ENCODE results near the gene PTRH1. TPM values are rescaled to one million over a fixed set of nuclear protein-coding genes. Genes with fewer than 3 reads are reported as not detected.

The PTRH1 gene
- total and polyA plus RNA-seq, 7 experiments from 2014 or later = 7.8 to 28.7 (median 9.4) TPM

GRCh38 chr9:127711831-127712274 lies 3.6 kb downstream of the PTRH1 start:
- H3K27ac Mint-ChIP-seq = no peak overlapping the region
- Histone ChIP-seq H3K27me3 (ENCODE audit: control insufficient read depth in 2 of 2, insufficient read depth in 2 of 2, low read length in 2 of 2) (no peaks in the 10 kb centered on the region), H3K4me3 (ENCODE audit: low read length) (no peak overlapping the region), H3K9me3 (ENCODE audit: control insufficient read depth in 2 of 3, low read length in 3 of 3) (peaks cover 0 to 4% (median 0%) of the 10 kb centered on the region in 3 experiments), H3K4me1 (ENCODE audit: control insufficient read depth in 2 of 2, insufficient read depth in 2 of 2, low read length in 2 of 2) (peaks cover 14 to 22% of the 10 kb centered on the region in 2 donors), H3K27ac (ENCODE audit: low read depth, low read length) (no peak overlapping the region), H3K36me3 (ENCODE audit: control insufficient read depth in 2 of 3, insufficient read depth in 3 of 3, low read length in 3 of 3) (peaks cover 0 to 5% (median 0%) of the 10 kb centered on the region in 3 experiments)
- CTCF ChIA-PET = interaction anchor here (1.0 kb wide), 1 partner anchor 23 kb away, joined by 4 read pairs; the partner anchor contains the start of gene TOR2A
- H3K4me1 Mint-ChIP-seq = peaks cover 20 to 48% (median 29%) of the 10 kb centered on the region in 7 donors
- ATAC-seq (no peak), DNase-seq (no peak)
- H3K36me3 Mint-ChIP-seq = peaks cover 0 to 7% (median 0%) of the 10 kb centered on the region in 5 donors
- no peaks in the 10 kb centered on the region for H3K27me3 Mint-ChIP-seq
- H3K9me3 Mint-ChIP-seq = peaks cover 0 to 2% (median 0%) of the 10 kb centered on the region in 11 donors
- intact Hi-C loops (cut with micrococcal nuclease) = no loop called here
- peak overlapping the region in 2 of 10 donors; percentile 9 to 47 for H3K4me3 Mint-ChIP-seq
- POLR2A ChIA-PET = no interaction called here

- POLR2A ChIA-PET = no interaction called here
Observed at GRCh38 chr9:127711226-127711701, 4.2 kb downstream of the PTRH1 start.

GRCh38 chr9:127710204-127710783 lies 5.2 kb downstream of the PTRH1 start:
- H3K4me1 ChIP-seq (ENCODE audit: control insufficient read depth in 2 of 2, insufficient read depth in 2 of 2, low read length in 2 of 2) = peaks cover 9 to 15% of the 10 kb centered on the region in 2 donors
- DNase-seq (no peak), ATAC-seq (no peak)
- intact Hi-C loops (cut with micrococcal nuclease) = no loop called here
- POLR2A ChIA-PET = interaction anchor here (0.8 kb wide), 1 partner anchor 13 kb away, joined by 4 read pairs; no protein-coding TSS in a partner anchor
- H3K36me3 ChIP-seq (ENCODE audit: control insufficient read depth in 2 of 3, insufficient read depth in 3 of 3, low read length in 3 of 3) = peaks cover 0 to 2% (median 0%) of the 10 kb centered on the region in 3 experiments
- peaks cover 0 to 2% (median 0%) of the 10 kb centered on the region in 11 donors for H3K9me3 Mint-ChIP-seq
- H3K9me3 ChIP-seq (ENCODE audit: control insufficient read depth in 2 of 3, low read length in 3 of 3) = peaks cover 0 to 4% (median 0%) of the 10 kb centered on the region in 3 experiments
- no peaks in the 10 kb centered on the region for H3K27me3 Mint-ChIP-seq
- peaks cover 16 to 39% (median 25%) of the 10 kb centered on the region in 7 donors for H3K4me1 Mint-ChIP-seq
- H3K4me3 ChIP-seq (ENCODE audit: low read length) = no peak overlapping the region
- H3K4me3 Mint-ChIP-seq = peak overlapping the region in 2 of 10 donors; percentile 24 to 43
- peaks cover 0 to 7% (median 0%) of the 10 kb centered on the region in 5 donors for H3K36me3 Mint-ChIP-seq
- H3K27me3 ChIP-seq (ENCODE audit: control insufficient read depth in 2 of 2, insufficient read depth in 2 of 2, low read length in 2 of 2) = no peaks in the 10 kb centered on the region
- no peak overlapping the region for H3K27ac ChIP-seq (ENCODE audit: low read depth, low read length)
- CTCF ChIA-PET = no interaction called here
- no peak overlapping the region for H3K27ac Mint-ChIP-seq

More at GRCh38 chr9:127711226-127711701, 4.2 kb downstream of the PTRH1 start:
- Mint-ChIP-seq H3K9me3 (peaks cover 0 to 2% (median 0%) of the 10 kb centered on the region in 11 donors), H3K36me3 (peaks cover 0 to 7% (median 0%) of the 10 kb centered on the region in 5 donors), H3K27ac (peak overlapping the region in 1 of 9 donors; percentile 59), H3K4me3 (peak overlapping the region in 5 of 10 donors; percentile 6 to 43 (median 14)), H3K27me3 (no peaks in the 10 kb centered on the region), H3K4me1 (peaks cover 22 to 48% (median 30%) of the 10 kb centered on the region in 7 donors)
- Histone ChIP-seq H3K27me3 (ENCODE audit: control insufficient read depth in 2 of 2, insufficient read depth in 2 of 2, low read length in 2 of 2) (no peaks in the 10 kb centered on the region), H3K36me3 (ENCODE audit: control insufficient read depth in 2 of 3, insufficient read depth in 3 of 3, low read length in 3 of 3) (peaks cover 0 to 5% (median 0%) of the 10 kb centered on the region in 3 experiments), H3K4me1 (ENCODE audit: control insufficient read depth in 2 of 2, insufficient read depth in 2 of 2, low read length in 2 of 2) (peaks cover 13 to 20% of the 10 kb centered on the region in 2 donors), H3K9me3 (ENCODE audit: control insufficient read depth in 2 of 3, low read length in 3 of 3) (peaks cover 0 to 4% (median 0%) of the 10 kb centered on the region in 3 experiments), H3K27ac (ENCODE audit: low read depth, low read length) (no peak overlapping the region), H3K4me3 (ENCODE audit: low read length) (no peak overlapping the region)
- CTCF ChIA-PET = interaction anchor here (1.0 kb wide), 1 partner anchor 23 kb away, joined by 4 read pairs; the partner anchor contains the start of gene TOR2A
- no peak for DNase-seq
- intact Hi-C loops (cut with micrococcal nuclease) = no loop called here
- no peak for ATAC-seq

- no peaks in the 10 kb centered on the region for H3K27me3 Mint-ChIP-seq
- POLR2A ChIA-PET = interaction anchor here (1.2 kb wide), 1 partner anchor 88 kb away, joined by 6 read pairs; no protein-coding TSS in a partner anchor
- Histone ChIP-seq H3K9me3 (ENCODE audit: control insufficient read depth in 2 of 3, low read length in 3 of 3) (peaks cover 0 to 4% (median 0%) of the 10 kb centered on the region in 3 experiments), H3K4me3 (ENCODE audit: low read length) (no peak overlapping the region), H3K36me3 (ENCODE audit: control insufficient read depth in 2 of 3, insufficient read depth in 3 of 3, low read length in 3 of 3) (no peaks in the 10 kb centered on the region), H3K4me1 (ENCODE audit: control insufficient read depth in 2 of 2, insufficient read depth in 2 of 2, low read length in 2 of 2) (peaks cover 3 to 15% of the 10 kb centered on the region in 2 donors), H3K27me3 (ENCODE audit: control insufficient read depth in 2 of 2, insufficient read depth in 2 of 2, low read length in 2 of 2) (no peaks in the 10 kb centered on the region), H3K27ac (ENCODE audit: low read depth, low read length) (no peak overlapping the region)
- no peak overlapping the region for H3K4me3 Mint-ChIP-seq
- peak overlapping the region in 1 of 9 donors; percentile 57 for H3K27ac Mint-ChIP-seq
- intact Hi-C loops (cut with micrococcal nuclease) = no loop called here
- H3K36me3 Mint-ChIP-seq = peaks cover 0 to 7% (median 0%) of the 10 kb centered on the region in 5 donors
- no peak for DNase-seq
- H3K4me1 Mint-ChIP-seq = peaks cover 15 to 33% (median 22%) of the 10 kb centered on the region in 7 donors
- peaks cover 0 to 2% (median 0%) of the 10 kb centered on the region in 11 donors for H3K9me3 Mint-ChIP-seq
- ATAC-seq = no peak
- CTCF ChIA-PET = interaction anchor here (0.5 kb wide), 1 partner anchor 211 kb away, joined by 3 read pairs; no protein-coding TSS in a partner anchor
Observed at GRCh38 chr9:127708952-127709587, 6.4 kb downstream of the PTRH1 start.

- ChIA-PET POLR2A (interaction anchor here (1.8 kb wide), 1 partner anchor 9 kb away, joined by 5 read pairs; no protein-coding TSS in a partner anchor), CTCF (no interaction called here)
- peaks cover 15 to 33% (median 22%) of the 10 kb centered on the region in 7 donors for H3K4me1 Mint-ChIP-seq
- no peak overlapping the region for H3K4me3 Mint-ChIP-seq
- H3K4me1 ChIP-seq (ENCODE audit: control insufficient read depth in 2 of 2, insufficient read depth in 2 of 2, low read length in 2 of 2) = peaks cover 0 to 15% of the 10 kb centered on the region in 2 donors
- peak overlapping the region in 3 of 9 donors; percentile 45 to 67 (median 51) for H3K27ac Mint-ChIP-seq
- H3K27ac ChIP-seq (ENCODE audit: low read depth, low read length) = no peak overlapping the region
- peaks cover 0 to 7% (median 0%) of the 10 kb centered on the region in 5 donors for H3K36me3 Mint-ChIP-seq
- no peaks in the 10 kb centered on the region for H3K27me3 ChIP-seq (ENCODE audit: control insufficient read depth in 2 of 2, insufficient read depth in 2 of 2, low read length in 2 of 2)
- no peaks in the 10 kb centered on the region for H3K36me3 ChIP-seq (ENCODE audit: control insufficient read depth in 2 of 3, insufficient read depth in 3 of 3, low read length in 3 of 3)
- intact Hi-C loops (cut with micrococcal nuclease) = no loop called here
- DNase-seq = no peak
- peaks cover 0 to 2% (median 0%) of the 10 kb centered on the region in 11 donors for H3K9me3 Mint-ChIP-seq
- peak; percentile 76 for ATAC-seq
- no peak overlapping the region for H3K4me3 ChIP-seq (ENCODE audit: low read length)
- peaks cover 0 to 4% (median 0%) of the 10 kb centered on the region in 3 experiments for H3K9me3 ChIP-seq (ENCODE audit: control insufficient read depth in 2 of 3, low read length in 3 of 3)
- H3K27me3 Mint-ChIP-seq = no peaks in the 10 kb centered on the region
Observed at GRCh38 chr9:127707766-127708165, 7.7 kb downstream of the PTRH1 start.

GRCh38 chr9:127706836-127707241 lies 8.6 kb downstream of the PTRH1 start, which contains the start of gene CFAP157:
Gene CFAP157, plus strand, starts transcription at chr9:127706988. Its CDS starts 44 bp downstream, at chr9:127707032.
- Histone ChIP-seq H3K4me3 (ENCODE audit: low read length) (no peak within 1 kb of the TSS), H3K27me3 (ENCODE audit: control insufficient read depth in 2 of 2, insufficient read depth in 2 of 2, low read length in 2 of 2) (no peaks in the 10 kb centered on the region), H3K9me3 (ENCODE audit: control insufficient read depth in 2 of 3, low read length in 3 of 3) (peaks cover 0 to 4% (median 0%) of the 10 kb centered on the region in 3 experiments), H3K27ac (ENCODE audit: low read depth, low read length) (no peak within 1 kb of the TSS), H3K36me3 (ENCODE audit: control insufficient read depth in 2 of 3, insufficient read depth in 3 of 3, low read length in 3 of 3) (no peaks in the 10 kb centered on the region), H3K4me1 (ENCODE audit: control insufficient read depth in 2 of 2, insufficient read depth in 2 of 2, low read length in 2 of 2) (peaks cover 0 to 15% of the 10 kb centered on the region in 2 donors)
- ChIA-PET POLR2A (interaction anchor here (1.8 kb wide), 1 partner anchor 10 kb away, joined by 5 read pairs; no protein-coding TSS in a partner anchor), CTCF (no interaction called here)
- no peak within 1 kb of the TSS for H3K4me3 Mint-ChIP-seq
- no peak for ATAC-seq
- H3K9me3 Mint-ChIP-seq = peaks cover 0 to 2% (median 0%) of the 10 kb centered on the region in 11 donors
- intact Hi-C loops (cut with micrococcal nuclease) = no loop called here
- peak within 1 kb of the TSS in 4 of 9 donors; percentile 45 to 67 (median 52) for H3K27ac Mint-ChIP-seq
- no peaks in the 10 kb centered on the region for H3K27me3 Mint-ChIP-seq
- H3K36me3 Mint-ChIP-seq = peaks cover 0 to 7% (median 0%) of the 10 kb centered on the region in 5 donors
- DNase-seq = no peak
- H3K4me1 Mint-ChIP-seq = peaks cover 15 to 29% (median 19%) of the 10 kb centered on the region in 7 donors
